GM21526 (cell line): ENCODE measurements around the gene LENEP.

Experiments
- ATAC-seq: cut with Tn5 transposase; IDR thresholded peaks from one replicate; pipeline ENCODE4 v1.9.1; 2021; ENCODE audit warnings: moderate library complexity; ENCODE audit not compliant: unreplicated experiment, low FRiP score

Gene LENEP

GRCh38 chr1:155043301-155043702, 49.9 kb downstream of the LENEP start:
- ATAC-seq = no peak

GRCh38 chr1:155043793-155044192, 50.4 kb downstream of the LENEP start:
- ATAC-seq = no peak
